Measurements from ENCODE around the gene TANGO2. TPM values are rescaled to one million over a fixed set of nuclear protein-coding genes. Genes with fewer than 3 reads are reported as not detected.
A peak's percentile ranks its signal among the peaks of the same experiment; 100 is the strongest.

TANGO2 gene
- total and polyA plus RNA-seq, 2 donors (not counting 1 experiment from before 2014, with no cell fraction given) = 75.5 to 75.6 TPM

GRCh38 chr22:20015971-20016733, 4.8 kb upstream of the TANGO2 start:
- Histone ChIP-seq H2AFZ (ENCODE audit: insufficient read depth, low read depth, low read length, poor library complexity, severe bottlenecking) (peak overlapping the region; percentile 95), H3K36me3 (replicated peaks in 1 of 2; ENCODE audit: control extremely low read depth in 1 of 2, control insufficient read depth in 1 of 2, extremely low read depth in 1 of 2, insufficient read depth in 2 of 2, low read length in 1 of 2) (no peaks in the 10 kb centered on the region), H3K4me1 (ENCODE audit: control insufficient read depth in 2 of 2, insufficient read depth in 2 of 2, low read length in 2 of 2) (peaks cover 12 to 16% of the 10 kb centered on the region in 2 donors), H3K9me3 (ENCODE audit: control extremely low read depth in 1 of 3, control insufficient read depth in 2 of 3, insufficient read depth in 1 of 3, low read length in 2 of 3) (no peaks in the 10 kb centered on the region), H4K20me1 (ENCODE audit: control insufficient read depth, insufficient read depth, low read length, poor library complexity, severe bottlenecking) (no peaks in the 10 kb centered on the region), H3K27me3 (replicated peaks in 1 of 4; ENCODE audit: control extremely low read depth in 1 of 4, control insufficient read depth in 3 of 4, insufficient read depth in 4 of 4, low read length in 3 of 4) (peaks cover 0 to 25% (median 4%) of the 10 kb centered on the region in 4 experiments), H3K27ac (ENCODE audit: low read length in 2 of 2) (no peak overlapping the region), H3K79me2 (ENCODE audit: control insufficient read depth, insufficient read depth, low read length) (peaks cover 16% of the 10 kb centered on the region), H3K4me3 (ENCODE audit: control extremely low read depth in 1 of 5, extremely low read depth in 1 of 5, insufficient read depth in 1 of 5, low read depth in 2 of 5, low read length in 4 of 5) (peak overlapping the region in 4 of 5 experiments; percentile 76 to 79 (median 77)), H3K9ac (ENCODE audit: low read length) (peak overlapping the region; percentile 73), H3K4me2 (replicated peaks; ENCODE audit: low read depth, low read length, poor library complexity, severe bottlenecking) (peak overlapping the region; percentile 90)
- H3K9me3 Mint-ChIP-seq (ENCODE audit: insufficient read depth) = no peaks in the 10 kb centered on the region
- ATAC-seq (ENCODE audit: low read depth) (peak; percentile 0), DNase-seq (peak; percentile 62)
- H3K27me3 Mint-ChIP-seq = no peaks in the 10 kb centered on the region
- intact Hi-C loops (cut with micrococcal nuclease) = loop anchor here (2.0 kb wide), 3 partner anchors 17 to 161 kb away; partner anchors contain the start of genes GNB1L and RTL10
- H3K27ac Mint-ChIP-seq = no peak overlapping the region
- H3K4me3 Mint-ChIP-seq = peak overlapping the region; percentile 77
- ChIA-PET POLR2A (no interaction called here), CTCF (interaction anchor here (0.9 to 4.8 kb wide), 2 partner anchors 17 to 44 kb away, joined by 3 to 65 read pairs; no protein-coding TSS in a partner anchor)
- H3K4me1 Mint-ChIP-seq = peaks cover 18% of the 10 kb centered on the region
- TF ChIP-seq EZH2 (IDR thresholded peaks at IDR 0.05; ENCODE audit: borderline replicate concordance, insufficient read depth, low read depth, low read length, poor library complexity, severe bottlenecking) = no peak
- TF ChIP-seq, protein P1, sequence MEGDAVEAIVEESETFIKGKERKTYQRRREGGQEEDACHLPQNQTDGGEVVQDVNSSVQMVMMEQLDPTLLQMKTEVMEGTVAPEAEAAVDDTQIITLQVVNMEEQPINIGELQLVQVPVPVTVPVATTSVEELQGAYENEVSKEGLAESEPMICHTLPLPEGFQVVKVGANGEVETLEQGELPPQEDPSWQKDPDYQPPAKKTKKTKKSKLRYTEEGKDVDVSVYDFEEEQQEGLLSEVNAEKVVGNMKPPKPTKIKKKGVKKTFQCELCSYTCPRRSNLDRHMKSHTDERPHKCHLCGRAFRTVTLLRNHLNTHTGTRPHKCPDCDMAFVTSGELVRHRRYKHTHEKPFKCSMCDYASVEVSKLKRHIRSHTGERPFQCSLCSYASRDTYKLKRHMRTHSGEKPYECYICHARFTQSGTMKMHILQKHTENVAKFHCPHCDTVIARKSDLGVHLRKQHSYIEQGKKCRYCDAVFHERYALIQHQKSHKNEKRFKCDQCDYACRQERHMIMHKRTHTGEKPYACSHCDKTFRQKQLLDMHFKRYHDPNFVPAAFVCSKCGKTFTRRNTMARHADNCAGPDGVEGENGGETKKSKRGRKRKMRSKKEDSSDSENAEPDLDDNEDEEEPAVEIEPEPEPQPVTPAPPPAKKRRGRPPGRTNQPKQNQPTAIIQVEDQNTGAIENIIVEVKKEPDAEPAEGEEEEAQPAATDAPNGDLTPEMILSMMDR (IDR thresholded peaks at IDR 0.05) = no peak
- 2% methylated on average over 101 of the region's 101 CpGs for WGBS (ENCODE audit: insufficient coverage)

Measured in B cell (primary cell).